Measurements from ENCODE around the gene DSN1. TPM values are rescaled to one million over a fixed set of nuclear protein-coding genes. Genes with fewer than 3 reads are reported as not detected.
A peak's percentile ranks its signal among the peaks of the same experiment; 100 is the strongest.

Gene DSN1, protein sequence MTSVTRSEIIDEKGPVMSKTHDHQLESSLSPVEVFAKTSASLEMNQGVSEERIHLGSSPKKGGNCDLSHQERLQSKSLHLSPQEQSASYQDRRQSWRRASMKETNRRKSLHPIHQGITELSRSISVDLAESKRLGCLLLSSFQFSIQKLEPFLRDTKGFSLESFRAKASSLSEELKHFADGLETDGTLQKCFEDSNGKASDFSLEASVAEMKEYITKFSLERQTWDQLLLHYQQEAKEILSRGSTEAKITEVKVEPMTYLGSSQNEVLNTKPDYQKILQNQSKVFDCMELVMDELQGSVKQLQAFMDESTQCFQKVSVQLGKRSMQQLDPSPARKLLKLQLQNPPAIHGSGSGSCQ
- 36.0 and 52.2 TPM in 2 replicates for total RNA-seq (2014; rRNA removed; shearing (Covaris generic); ENCODE audit: low replicate concordance)

DNA sequence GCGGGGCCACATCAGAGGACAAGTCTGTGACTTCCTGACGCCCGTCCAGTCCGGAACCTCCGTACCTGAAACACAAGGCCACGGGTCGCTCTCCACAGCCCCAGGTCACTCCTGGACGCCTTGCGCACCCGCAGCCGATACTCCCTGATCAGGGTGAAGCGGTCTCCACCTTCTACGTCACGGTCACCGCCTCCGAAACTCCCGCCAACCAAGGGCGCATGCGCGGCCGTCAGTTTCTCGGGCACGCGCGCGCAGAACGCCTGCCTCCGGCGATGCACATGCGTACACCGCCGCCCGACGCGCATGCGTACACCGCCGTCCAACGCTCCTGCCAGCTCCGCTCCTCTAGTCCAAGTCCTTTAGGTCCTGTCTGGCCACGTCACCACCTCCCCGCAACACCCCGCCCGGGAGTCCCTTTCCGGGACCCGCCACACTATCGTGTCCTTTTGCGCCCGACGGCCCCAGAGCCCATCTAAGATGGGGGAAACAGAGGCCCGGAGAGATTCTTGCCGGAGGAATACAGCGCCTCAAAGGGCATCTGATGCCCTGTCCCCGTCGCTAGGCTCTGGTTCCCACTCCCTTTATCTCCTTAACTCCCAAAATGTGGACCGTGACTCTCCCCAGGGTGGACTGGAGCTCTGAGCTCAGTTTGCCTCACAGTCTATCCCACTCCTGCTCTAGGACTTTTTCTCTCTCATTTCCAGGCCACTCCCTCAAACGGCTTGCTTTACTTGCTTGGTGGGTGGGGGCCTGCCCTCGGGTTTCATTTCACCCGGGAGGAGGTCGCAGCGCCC is at the start of gene DSN1:
DSN1 (minus strand) TSS at position 167 of the 794 bp plus-strand sequence. CDS start 2,305 bp downstream, outside the sequence.
- Histone ChIP-seq H3K36me3 (peaks cover 23% of the 10 kb centered on the region), H3K27me3 (no peaks in the 10 kb centered on the region), H3K9me3 (no peaks in the 10 kb centered on the region), H3K4me3 (peak within 1 kb of the TSS; percentile 84)
- peak; percentile 98 for DNase-seq

DNA sequence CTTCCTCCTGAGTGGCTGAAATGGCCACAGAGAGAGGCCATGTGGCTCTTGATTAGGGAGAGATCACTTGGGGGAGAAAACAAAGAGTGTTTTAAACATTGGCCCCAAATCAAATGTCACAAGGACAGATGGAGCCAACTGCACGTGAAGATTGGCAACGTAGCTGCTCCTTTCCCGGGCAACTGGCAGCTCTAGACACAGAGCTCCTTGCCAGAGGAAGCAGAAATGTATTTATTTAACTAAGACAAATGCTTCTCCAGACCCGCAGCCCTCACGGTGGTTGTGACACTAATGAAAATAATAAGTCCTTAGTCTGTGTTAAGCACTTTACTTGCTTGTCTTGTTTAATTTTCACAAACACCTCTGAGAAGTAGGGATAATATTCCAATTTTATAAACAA is 49.6 kb upstream of the DSN1 start:
- Histone ChIP-seq H3K27me3 (no peaks in the 10 kb centered on the region), H3K36me3 (peaks cover 92% of the 10 kb centered on the region), H3K4me3 (no peak overlapping the region), H3K9me3 (no peaks in the 10 kb centered on the region)
- no peak for DNase-seq

DNA sequence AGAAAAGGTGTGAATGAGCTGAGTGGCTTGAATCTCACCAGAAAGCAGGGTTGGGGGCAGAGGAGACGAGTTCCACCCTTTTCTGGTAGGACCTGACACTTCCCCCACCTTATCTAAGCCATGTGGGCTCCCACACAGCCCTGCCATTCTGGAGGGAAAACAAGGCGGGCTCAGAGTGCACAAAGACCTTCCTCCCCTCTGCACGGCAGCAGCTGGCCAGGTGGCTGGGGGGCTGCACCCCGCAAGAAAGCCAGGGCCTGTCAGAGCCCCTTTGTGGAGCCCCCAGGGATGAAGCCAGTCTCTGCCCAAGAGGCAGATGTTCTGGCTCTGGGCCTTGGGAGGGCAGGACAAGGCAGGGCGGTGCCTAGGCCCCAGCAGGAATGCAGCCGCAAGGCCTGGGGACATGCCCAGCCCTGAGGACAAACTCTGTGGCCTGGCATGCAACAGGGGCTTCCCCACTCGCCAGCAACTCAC is 48.4 kb upstream of the DSN1 start:
- no peak for DNase-seq
- Histone ChIP-seq H3K9me3 (no peaks in the 10 kb centered on the region), H3K27me3 (no peaks in the 10 kb centered on the region), H3K36me3 (peaks cover 90% of the 10 kb centered on the region), H3K4me3 (no peak overlapping the region)

DNA sequence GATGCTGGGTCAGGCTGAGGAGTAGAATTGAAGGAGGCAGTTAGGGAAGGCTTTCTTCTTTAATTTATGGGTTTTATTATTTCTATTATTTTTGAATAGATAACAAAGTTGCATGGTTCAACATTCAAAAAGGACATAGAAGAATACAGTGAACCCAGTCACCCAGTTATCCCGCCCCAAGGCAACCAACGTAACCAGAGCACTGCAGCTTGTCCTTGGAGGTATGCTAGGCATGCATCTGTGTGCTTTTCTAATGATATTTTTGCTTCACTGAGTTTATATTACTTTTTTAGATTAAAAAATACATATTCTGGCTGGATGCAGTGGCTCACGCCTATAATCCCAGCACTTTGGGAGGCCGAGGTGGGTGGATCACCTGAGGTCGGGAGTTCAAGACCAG is 47.4 kb upstream of the DSN1 start:
- H3K4me3 ChIP-seq, result no peak overlapping the region
- peaks cover 93% of the 10 kb centered on the region for H3K36me3 ChIP-seq
- no peaks in the 10 kb centered on the region for H3K9me3 ChIP-seq
- no peaks in the 10 kb centered on the region for H3K27me3 ChIP-seq
- DNase-seq, result no peak

DNA sequence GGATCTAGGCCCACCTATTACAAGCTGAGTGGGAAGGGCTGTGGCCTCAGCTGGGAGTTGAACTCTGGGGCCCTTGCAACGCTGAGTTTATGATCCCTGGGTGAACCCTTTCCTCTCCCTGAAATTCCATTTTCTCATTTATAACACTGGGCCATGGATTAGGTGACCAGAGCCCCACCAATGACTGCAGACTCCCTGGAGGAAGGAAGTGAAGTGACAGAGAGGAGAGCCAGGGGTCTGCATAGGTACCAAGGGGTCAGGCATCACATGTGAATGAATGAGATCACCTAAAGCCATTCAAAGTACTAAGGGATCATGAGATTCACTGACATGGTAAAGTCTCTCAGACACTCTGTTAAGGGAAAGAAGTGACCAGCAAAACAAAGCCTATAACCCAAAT is 46.5 kb upstream of the DSN1 start:
- DNase-seq, result no peak
- H3K4me3 ChIP-seq, result no peak overlapping the region

DNA sequence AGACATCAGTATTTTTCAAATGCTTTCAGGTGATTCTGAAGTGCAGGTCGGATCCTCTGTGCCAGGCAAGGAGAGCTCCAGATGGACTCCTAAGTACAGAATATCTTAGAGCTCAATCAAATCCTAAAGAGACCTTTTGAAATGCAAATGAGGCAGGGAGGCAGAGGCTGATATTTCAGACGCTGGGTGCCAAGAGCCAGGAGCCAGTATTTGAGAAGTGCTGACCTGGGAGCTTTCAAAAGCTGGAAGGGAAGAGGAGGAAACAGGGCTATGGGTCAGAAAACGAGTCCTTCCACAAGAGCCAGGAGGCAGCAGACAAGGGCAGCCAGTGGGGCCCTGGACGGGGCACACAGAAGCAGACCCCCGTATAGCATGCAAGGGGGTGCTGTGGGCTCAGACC is 46.1 kb upstream of the DSN1 start:
- DNase-seq, result no peak
- no peak overlapping the region for H3K4me3 ChIP-seq
- H3K9me3 ChIP-seq, result no peaks in the 10 kb centered on the region
- no peaks in the 10 kb centered on the region for H3K27me3 ChIP-seq
- H3K36me3 ChIP-seq, result peaks cover 92% of the 10 kb centered on the region

More for the DNA sequence above, 46.5 kb upstream of the DSN1 start:
- Histone ChIP-seq H3K36me3 (peaks cover 92% of the 10 kb centered on the region), H3K9me3 (no peaks in the 10 kb centered on the region), H3K27me3 (no peaks in the 10 kb centered on the region)

DNA sequence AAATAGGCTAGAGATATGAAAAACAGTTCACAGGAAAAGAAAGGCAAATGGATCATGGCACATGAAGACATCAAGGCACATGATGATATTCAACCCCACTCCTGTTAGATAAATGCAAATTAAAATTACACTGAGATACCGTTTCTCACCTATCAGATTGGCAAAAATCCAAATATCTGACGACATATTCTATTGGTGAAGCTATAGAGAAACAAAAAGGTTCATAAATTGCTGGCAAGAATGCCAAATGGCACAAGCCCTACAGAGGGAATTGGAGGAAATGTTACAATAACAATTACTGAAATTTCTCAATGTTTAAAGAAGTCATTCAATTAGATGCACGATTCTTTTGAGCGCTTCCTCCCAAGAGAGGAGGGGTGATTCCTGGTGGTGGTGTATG is 45.3 kb upstream of the DSN1 start:
- Histone ChIP-seq H3K27me3 (no peaks in the 10 kb centered on the region), H3K9me3 (no peaks in the 10 kb centered on the region), H3K36me3 (peaks cover 92% of the 10 kb centered on the region), H3K4me3 (no peak overlapping the region)
- DNase-seq, result no peak

DNA sequence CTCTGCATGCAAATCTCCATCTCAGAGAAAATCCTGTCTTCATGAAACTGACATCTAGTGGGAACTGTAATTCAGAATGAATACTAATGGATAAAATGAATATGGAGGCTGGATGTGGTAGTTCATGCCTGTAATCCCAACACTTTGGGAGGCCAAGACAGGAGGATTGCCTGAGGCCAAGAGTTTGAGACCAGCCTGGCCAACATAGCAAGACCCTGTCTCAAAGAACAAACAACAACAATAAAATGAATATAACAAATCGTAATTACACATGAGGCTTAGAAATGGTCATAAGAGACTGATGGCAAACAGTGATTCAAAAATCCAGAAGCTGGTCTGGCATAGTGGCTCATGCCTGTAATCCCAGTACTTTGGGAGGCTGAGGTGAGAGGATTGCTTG is 44.6 kb upstream of the DSN1 start:
- Histone ChIP-seq H3K9me3 (no peaks in the 10 kb centered on the region), H3K4me3 (no peak overlapping the region), H3K27me3 (no peaks in the 10 kb centered on the region), H3K36me3 (peaks cover 88% of the 10 kb centered on the region)
- no peak for DNase-seq

DNA sequence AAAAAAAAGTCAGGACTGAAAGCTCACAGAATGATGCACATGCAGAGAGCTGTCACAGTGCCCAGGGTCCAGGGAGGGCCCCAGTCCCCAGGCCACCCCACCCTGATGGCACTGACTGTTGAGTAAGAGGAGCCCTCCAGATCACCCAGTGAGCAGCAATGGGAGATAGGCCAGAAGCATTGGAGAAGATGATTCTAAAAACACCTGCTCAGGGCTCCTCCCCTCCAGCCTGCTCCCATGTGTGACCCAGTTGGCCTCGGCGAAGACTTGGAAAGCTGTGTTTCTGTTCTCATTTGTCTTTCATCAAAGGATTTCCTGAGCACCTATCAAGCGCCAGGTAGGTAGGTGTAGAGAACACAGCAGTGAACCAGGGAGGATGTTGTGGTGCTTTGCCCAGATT is 43.9 kb upstream of the DSN1 start:
- H3K36me3 ChIP-seq, result peaks cover 87% of the 10 kb centered on the region

DNA sequence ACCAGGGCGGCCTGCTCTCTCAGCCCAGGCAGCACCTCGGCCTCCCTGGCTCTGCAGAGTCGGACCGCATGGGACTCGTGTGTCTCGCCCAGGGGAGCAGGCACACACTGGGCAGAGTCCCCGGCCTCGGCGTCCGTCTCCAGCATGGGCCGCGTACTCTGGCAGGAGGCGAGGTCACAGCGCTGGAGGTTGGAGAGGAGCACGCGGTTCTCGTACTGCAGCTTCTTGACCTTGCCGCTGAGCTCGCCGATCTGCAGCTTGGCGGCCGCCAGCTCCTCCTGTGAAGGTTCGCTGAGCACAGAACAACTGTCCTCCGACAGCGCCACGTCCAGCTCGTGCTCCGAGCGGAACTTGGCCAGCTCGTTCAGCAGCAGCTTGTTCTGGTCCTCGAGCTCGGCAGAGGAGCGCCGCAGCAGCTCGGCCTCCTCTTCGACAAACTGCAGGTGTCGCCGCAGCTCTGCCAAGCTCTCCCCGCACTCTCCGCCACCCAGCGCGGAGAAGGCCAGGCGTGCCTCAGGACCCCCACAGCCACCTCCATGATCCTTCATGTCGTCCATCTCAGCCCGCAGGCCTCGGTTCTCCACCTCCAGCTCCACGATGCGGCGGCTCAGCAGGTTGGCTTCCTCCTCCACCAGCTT is 42.0 kb upstream of the DSN1 start:
- Histone ChIP-seq H3K36me3 (peaks cover 93% of the 10 kb centered on the region), H3K9me3 (no peaks in the 10 kb centered on the region), H3K27me3 (no peaks in the 10 kb centered on the region), H3K4me3 (no peak overlapping the region)
- DNase-seq, result no peak

More for the DNA sequence above, 43.9 kb upstream of the DSN1 start:
- H3K27me3 ChIP-seq, result no peaks in the 10 kb centered on the region
- no peaks in the 10 kb centered on the region for H3K9me3 ChIP-seq
- H3K4me3 ChIP-seq, result no peak overlapping the region
- no peak for DNase-seq

DNA sequence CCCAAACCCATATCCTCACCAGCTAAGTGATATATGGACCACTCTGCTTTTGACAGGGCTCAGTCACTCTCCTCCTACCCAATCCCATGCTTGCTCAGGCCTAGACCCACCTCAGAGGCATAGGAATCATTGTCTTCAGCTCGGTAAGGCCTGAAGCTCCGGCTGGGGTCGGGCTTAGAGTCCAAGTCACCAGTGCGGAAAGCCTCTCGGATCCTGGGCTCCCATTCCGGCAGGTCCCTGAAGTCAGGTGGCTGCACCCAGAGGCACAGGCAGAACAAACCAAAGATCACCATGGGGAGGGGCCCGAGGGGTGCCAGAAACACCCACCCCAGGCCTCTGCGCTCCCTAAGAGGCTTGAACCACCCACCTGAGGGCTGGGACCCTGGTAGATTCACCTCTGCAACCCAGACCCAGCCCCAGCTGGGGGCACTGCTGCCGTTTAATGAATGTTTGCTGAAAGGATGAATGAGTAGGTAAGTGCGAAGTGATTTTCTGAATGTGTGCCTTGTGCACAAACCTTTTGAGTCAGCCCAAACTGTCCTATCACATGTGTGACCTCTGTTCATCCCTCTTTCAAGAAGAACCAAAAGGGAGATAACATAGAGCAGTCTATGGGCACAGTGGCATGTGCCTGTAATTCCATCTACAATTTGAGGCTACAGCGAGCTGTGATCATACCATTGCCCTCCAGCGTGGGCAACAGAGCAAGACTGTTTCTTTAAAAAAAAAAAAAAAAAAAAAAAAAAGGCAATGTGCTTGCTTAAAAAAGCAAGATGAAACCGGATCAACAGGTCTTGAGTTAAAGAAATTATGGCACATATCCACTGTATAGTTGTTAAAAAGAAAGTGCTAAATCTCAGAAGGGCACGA is 39.3 kb upstream of the DSN1 start:
- no peak for DNase-seq
- H3K36me3 ChIP-seq, result peaks cover 93% of the 10 kb centered on the region

DNA sequence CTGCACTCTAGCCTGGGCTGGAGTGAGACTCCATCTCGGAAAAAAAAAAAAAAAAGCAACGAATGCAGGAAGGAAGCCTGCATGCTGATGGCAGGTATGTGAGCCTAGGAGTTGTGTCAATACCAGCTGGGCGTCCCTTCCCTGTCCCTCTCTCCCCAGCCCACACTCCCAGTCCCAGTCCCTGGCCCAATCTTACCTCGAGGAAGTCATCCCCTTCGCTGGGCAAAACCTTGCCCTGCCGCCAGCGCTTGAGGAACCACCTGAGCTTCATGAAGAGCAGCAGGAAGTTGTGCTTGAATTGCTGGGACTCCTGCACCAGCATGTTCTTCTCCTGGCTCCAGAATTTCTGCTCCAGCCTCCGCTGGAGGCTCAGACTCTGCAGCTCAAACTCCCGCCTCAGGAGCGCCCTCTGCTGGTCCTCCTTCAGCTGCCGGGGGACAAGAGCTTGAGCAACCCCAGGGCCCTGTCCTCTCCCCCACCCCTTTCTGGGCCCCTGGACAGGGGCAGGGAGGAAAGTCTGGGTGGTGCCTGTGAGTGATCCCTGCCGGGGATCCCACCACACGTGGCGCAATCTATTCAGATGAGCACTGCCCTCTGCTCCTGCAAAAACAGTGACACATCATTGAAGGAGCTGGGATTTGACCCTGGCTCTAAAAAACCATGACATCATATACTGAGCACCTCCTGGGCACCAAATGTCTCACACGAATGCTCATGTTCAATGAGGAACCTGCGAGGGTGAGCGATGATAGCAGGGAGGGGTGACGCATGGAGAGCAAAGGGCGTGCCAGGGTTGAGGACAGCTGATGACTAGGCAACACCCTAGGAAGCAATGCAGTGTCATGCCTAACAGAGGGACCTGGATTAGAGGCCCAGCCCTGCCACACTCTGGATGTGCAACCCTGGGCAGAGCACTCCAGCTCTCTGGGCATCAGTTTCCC is 35.0 kb upstream of the DSN1 start:
- Histone ChIP-seq H3K4me3 (no peak overlapping the region), H3K27me3 (no peaks in the 10 kb centered on the region), H3K36me3 (peaks cover 92% of the 10 kb centered on the region), H3K9me3 (no peaks in the 10 kb centered on the region)
- peak; percentile 72 for DNase-seq

More for the DNA sequence above, 39.3 kb upstream of the DSN1 start:
- Histone ChIP-seq H3K4me3 (no peak overlapping the region), H3K9me3 (no peaks in the 10 kb centered on the region), H3K27me3 (no peaks in the 10 kb centered on the region)

DNA sequence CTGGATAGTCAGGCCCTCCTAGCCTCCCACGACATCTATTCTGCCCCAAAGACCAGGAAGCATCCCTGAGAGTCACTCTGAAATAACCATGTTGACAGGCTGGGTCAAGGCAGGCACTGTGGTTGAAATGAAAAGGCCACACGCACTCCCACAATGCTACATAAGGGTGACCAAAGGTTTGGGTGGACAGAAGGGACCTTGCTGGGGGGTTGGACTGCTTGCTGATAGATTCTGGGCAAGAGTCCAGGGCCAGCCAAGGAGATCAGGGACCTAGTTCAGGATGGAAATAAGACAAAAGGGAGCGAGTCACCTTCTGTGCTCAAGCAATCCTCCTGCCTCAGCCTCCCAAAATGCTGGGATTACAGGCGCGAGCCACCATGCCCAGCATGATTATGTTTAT is 32.5 kb upstream of the DSN1 start:
- Histone ChIP-seq H3K27me3 (no peaks in the 10 kb centered on the region), H3K4me3 (no peak overlapping the region), H3K9me3 (no peaks in the 10 kb centered on the region), H3K36me3 (peaks cover 95% of the 10 kb centered on the region)
- no peak for DNase-seq

DNA sequence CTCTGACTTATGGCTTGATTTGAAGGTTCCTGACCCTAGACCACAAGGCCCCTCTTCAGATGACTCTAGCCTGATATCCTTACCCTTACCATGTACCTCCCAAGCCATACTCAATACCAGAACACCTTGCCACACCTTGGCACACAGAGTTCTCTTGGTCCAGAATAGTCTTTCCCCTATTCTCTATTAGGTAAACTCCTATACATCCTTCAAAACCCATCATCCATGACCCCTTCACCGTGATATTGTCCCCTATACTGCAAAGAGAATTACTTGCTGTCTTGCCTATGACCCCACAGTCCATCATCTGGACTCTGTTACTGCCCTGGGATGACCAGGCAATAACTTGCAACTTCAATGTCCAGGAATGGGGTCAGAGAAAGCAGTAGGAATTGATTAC is 31.8 kb upstream of the DSN1 start:
- Histone ChIP-seq H3K4me3 (no peak overlapping the region), H3K9me3 (no peaks in the 10 kb centered on the region)

DNA sequence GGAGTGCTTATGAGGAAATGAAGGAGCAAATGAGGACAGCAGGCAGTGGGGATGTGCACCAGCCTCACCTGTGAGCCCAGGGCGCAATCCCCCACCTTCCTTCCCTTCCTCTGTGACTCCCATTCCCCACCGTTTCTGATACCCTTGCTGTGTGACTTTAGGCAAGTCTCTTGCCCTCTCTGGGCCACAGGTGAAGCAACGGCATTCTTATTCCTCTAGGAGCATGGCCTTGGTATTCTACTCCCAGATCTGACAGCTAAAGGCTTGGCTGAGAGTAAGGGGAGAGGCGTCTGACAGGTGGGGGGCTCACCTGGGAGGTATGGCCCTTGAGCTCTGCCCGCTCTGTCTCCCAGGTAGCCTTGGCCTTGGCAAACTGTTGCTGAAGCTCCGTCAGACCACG is 30.9 kb upstream of the DSN1 start:
- no peak for DNase-seq
- Histone ChIP-seq H3K4me3 (no peak overlapping the region), H3K36me3 (peaks cover 95% of the 10 kb centered on the region), H3K9me3 (no peaks in the 10 kb centered on the region), H3K27me3 (no peaks in the 10 kb centered on the region)

More for the DNA sequence above, 31.8 kb upstream of the DSN1 start:
- no peak for DNase-seq
- Histone ChIP-seq H3K27me3 (no peaks in the 10 kb centered on the region), H3K36me3 (peaks cover 95% of the 10 kb centered on the region)

Measured in MG63 (cell line).